GM12874 (cell line): ENCODE results near the gene FBXW7.

Experiments
- CTCF ChIP-seq: IDR thresholded peaks from 2 replicates; pipeline ENCODE4 v1.5.1; 2011; ENCODE audit warnings: low read depth, mild to moderate bottlenecking, control low read depth, low read length, moderate library complexity; ENCODE audit not compliant: insufficient read depth

FBXW7 gene

GRCh38 chr4:152283801-152284470 is 252.0 kb downstream of the FBXW7 start:
- TF ChIP-seq CTCF: no peak

- no peak for TF ChIP-seq CTCF
Measured at GRCh38 chr4:152281822-152282221, 254.1 kb downstream of the FBXW7 start.

GRCh38 chr4:152281211-152281610 is 254.7 kb downstream of the FBXW7 start:
- no peak for TF ChIP-seq CTCF

GRCh38 chr4:152279234-152279566 is 256.7 kb downstream of the FBXW7 start:
- TF ChIP-seq CTCF: no peak

GRCh38 chr4:152278505-152279233 is 257.2 kb downstream of the FBXW7 start:
- TF ChIP-seq CTCF: no peak

GRCh38 chr4:152278172-152278504 is 257.8 kb downstream of the FBXW7 start:
- no peak for TF ChIP-seq CTCF

GRCh38 chr4:152277333-152277732 is 258.6 kb downstream of the FBXW7 start:
- TF ChIP-seq CTCF: no peak
